Stimulated activated CD8-positive, alpha-beta memory T cell treated with anti-CD3 and anti-CD28 coated beads, Interleukin-7, amount 100 ng/mL, for 24 hours (primary cell): ENCODE data around the gene FCHSD2.
"Not testable (repeated sequence)": the region's sequence is repeated elsewhere in the genome, so short reads cannot be mapped to it uniquely, and the experiment has no call there.

ENCODE experiments used
- DNase-seq: peaks from one replicate; pipeline ENCODE4 v3.0.0-alpha.2; 2020; ENCODE audit warnings: low read depth

FCHSD2 gene

GRCh38 chr11:73121692-73122091, 20.4 kb downstream of the FCHSD2 start:
- no peak for DNase-seq

GRCh38 chr11:73117071-73117470, 25.0 kb downstream of the FCHSD2 start:
- DNase-seq: no peak

GRCh38 chr11:73116636-73117035, 25.5 kb downstream of the FCHSD2 start:
- no peak for DNase-seq

DNA sequence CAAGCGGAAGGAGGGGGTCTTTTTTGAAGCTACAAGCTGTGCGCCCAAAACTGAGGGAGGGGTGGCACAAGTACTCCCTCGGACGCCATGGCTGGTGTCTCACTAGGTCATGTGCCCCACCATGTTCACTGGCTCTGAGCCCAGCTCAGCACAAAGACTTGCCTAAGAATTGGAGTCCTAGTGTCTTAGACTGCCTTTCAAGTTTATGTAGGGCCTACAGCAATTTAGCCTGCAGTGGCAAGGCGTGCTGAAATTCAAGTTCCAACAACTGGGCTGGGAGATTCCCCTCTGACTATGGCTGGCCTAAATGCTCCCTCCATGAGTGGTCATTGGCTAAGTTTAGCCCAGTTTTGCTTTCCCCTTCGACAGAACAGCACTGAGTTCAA, 27.3 kb downstream of the FCHSD2 start:
- no peak for DNase-seq

- no peak for DNase-seq
Observed at GRCh38 chr11:73114110-73114834, 27.8 kb downstream of the FCHSD2 start.

DNA sequence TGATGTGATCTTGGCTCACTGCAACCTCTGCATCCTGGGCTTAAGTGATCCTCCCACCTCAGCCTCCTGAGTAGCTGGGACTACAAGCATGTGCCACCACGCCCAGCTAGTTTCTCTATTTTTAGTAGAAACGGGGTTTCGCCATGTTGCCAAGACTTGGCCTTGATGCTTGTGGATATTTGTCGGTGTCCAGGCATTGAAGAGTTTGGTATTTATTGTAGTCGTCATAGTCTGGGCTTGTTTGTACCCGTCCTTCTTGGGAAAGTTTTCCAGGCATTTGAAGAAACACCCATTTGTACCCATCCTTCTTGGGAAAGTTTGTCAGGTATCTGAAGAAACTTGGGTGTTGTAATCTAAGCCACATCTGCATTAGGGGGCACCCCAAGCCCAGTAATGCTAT, 28.7 kb downstream of the FCHSD2 start:
- no peak for DNase-seq

GRCh38 chr11:73107597-73107996, 34.5 kb downstream of the FCHSD2 start:
- DNase-seq: no peak

GRCh38 chr11:73106347-73106746, 35.8 kb downstream of the FCHSD2 start:
- no peak for DNase-seq

- no peak for DNase-seq
Observed at GRCh38 chr11:73100578-73100977, 41.5 kb downstream of the FCHSD2 start.

DNA sequence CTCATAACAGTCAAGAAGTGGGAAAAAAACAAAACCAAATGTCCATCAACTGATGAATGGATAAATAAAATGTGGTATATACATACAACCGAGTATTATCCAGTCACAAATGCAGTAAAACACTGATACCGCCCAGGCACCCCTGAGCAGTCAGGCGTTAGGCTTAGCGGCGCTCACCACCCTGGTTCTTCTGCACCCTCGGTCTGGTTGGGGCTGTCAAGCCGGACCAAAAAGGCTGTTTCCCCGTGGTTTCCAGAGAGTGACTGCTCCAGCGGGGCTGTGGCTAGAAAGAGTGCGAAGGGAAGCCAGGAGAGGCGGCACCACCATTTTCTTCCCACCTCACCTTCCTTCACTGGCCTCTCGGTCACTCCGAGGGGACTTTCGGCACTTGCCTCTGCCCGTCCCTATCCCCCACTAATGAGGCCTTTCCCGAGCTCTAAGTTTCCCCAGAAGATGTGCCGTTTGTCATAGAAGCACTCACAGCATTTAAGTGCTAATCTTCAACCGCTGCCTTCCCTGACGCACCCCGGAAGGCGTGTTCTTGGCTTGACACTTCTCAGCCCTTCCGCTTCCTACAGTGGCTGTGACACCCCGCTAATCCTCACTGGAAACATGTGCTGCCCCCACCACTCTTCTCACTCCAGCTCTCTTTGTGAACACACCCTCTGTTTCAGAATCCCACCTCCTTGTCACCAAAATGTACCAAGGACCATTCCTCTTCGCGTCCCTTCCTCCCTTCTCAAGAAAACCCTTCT, 42.4 kb downstream of the FCHSD2 start:
- DNase-seq: no peak

GRCh38 chr11:73095613-73096012, 46.5 kb downstream of the FCHSD2 start:
- DNase-seq: no peak

DNA sequence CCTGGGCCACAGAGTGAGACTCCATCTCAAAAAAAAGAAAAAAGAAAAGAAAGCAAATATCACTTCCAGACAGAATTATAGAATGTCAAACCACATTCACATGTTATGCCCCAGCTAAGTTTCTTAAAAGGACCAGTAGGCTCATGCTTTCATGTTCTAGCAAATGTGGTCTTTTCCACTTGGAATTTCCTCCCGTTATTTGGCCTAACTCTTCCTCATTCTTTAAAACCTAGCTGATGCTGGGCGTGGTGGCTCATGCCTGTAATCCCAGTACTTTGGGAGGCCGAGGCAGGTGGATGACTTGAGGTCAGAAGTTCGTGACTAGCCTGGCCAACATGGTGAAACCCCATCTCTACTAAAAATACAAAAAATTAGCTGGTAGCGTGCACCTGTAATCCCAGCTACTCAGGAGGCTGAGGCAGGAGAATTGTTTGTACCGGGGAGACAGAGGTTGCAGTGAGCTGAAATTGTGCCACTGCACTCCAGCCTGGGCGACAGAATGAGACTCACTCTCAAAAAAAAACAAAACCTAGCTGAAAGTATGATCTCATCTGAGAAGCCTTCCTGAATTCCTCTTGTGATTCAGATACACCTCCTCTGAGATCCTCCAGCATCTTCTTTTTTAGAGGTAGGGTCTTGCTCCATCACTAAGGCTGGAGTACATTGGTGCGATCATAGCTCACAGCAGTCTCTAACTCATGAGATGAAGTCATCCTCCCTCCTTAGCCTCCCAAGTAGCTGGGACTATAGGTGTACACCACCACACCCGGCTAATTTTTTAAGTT, 50.4 kb downstream of the FCHSD2 start:
- DNase-seq: no peak

DNA sequence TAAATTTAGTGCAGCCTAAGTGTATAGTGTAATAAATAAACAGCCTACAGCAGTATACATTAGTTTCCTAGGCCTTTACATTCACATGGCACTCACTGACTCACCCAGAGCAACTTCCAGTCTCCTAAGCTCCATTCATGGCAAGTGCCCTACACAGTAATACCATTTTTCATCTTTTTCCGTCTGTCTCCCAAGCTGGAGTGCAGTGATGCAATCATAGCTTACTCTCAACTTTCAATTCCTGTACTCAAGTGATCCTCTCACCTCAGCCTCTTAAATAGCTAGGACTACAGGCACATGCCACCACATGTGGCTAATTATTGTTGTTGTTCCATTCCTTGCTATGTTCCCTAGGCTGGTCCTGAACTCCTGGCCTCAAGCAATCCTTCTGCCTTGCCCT, 54.4 kb downstream of the FCHSD2 start:
- no peak for DNase-seq

DNA sequence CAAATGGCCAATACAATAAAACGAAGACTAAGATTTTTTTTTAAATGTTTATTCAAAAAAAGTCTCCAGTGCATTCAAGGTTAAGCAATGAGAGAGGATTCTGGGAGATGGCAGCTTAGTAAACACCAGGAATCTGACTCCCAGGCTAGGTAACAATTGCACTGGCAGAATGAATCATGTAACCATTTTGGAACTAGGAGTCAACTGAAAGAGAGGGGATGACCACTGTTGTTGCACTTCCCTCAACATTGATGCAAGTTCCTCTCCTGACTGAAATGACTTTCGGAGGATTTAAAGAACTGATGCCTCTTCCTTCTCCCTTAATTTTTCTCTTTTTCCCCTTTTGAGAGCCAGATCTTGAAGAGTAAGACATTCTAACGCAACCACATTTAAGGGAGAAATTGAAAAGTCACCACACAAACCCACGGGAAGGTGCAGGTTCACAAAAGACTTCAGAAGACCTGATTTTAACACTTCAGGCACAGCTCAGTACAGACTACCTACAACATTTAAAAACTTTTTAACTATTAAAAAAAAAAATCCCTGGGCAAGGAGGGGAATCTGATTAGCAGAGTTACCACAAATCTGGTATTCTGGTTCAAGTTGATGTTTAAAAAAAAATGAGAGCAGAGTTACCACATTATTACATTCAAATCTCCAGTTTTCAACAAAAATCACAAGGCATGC, 56.8 kb downstream of the FCHSD2 start:
- DNase-seq: no peak

GRCh38 chr11:73078631-73079030, 63.5 kb downstream of the FCHSD2 start:
- DNase-seq: no peak

- no peak for DNase-seq
Observed at GRCh38 chr11:73077454-73077853, 64.7 kb downstream of the FCHSD2 start.

- DNase-seq: no peak
Observed at GRCh38 chr11:73074319-73074718, 67.8 kb downstream of the FCHSD2 start.

- no peak for DNase-seq
Observed at GRCh38 chr11:73072935-73073481, 69.1 kb downstream of the FCHSD2 start.

GRCh38 chr11:73070653-73071052, 71.5 kb downstream of the FCHSD2 start:
- no peak for DNase-seq

- not testable (repeated sequence) for DNase-seq
Observed at GRCh38 chr11:73061857-73062424, 80.2 kb downstream of the FCHSD2 start.

GRCh38 chr11:73061434-73061833, 80.7 kb downstream of the FCHSD2 start:
- not testable (repeated sequence) for DNase-seq

DNA sequence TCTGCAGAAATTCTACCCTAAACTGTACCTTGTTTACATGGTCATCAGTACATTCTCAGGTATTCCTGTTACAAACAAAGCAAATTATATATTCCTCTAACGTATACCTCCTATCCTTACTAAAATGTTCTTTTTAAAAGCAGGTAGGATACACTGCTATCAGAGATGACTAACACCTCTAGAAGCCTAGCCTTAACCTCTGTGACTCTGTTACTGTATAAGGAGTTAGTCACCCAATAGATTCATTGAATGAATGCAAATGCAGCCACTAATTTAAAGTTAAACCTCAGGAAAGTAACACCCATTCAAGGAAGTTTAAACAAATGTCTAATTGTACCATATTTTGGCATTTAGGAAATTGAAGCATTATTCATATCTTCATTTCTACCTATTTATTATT, 82.2 kb downstream of the FCHSD2 start:
- no peak for DNase-seq
